ENCODE results near the gene NUP205.

DNA sequence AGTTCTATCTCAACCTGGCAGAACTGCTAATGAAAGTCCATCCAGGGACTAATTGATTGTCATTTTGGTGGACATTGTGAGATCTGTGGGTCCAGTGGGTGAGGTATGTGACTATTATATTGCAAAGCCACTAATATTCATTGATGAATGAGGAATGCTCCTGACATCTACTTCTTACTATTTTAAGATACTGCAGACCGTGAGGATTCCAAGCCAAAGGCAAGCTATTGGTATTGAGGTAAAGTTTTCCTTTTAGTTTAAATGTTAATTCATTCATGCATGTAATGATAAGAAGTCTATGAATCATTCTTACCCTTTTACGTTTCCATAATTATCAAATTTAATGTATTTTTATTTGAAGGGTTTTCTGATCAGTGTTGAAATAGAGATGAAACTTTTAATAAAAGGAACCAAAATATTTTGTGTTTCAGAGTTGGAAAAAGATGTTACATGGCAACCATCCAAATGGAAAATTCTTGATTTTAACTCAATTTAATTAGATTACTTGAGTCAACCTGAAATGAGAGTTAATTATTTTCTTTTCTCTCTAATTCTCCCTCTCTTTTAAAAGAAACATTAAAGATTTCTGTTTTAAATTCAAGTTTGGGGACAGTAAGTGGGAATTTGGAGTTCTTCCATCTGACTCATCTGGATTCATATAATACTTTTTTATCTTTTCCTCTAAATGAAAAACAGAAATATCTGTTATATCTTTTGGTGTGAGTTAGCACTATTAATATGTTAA lies 39.6 kb downstream of the NUP205 start:
- TF ChIP-seq, protein P1, sequence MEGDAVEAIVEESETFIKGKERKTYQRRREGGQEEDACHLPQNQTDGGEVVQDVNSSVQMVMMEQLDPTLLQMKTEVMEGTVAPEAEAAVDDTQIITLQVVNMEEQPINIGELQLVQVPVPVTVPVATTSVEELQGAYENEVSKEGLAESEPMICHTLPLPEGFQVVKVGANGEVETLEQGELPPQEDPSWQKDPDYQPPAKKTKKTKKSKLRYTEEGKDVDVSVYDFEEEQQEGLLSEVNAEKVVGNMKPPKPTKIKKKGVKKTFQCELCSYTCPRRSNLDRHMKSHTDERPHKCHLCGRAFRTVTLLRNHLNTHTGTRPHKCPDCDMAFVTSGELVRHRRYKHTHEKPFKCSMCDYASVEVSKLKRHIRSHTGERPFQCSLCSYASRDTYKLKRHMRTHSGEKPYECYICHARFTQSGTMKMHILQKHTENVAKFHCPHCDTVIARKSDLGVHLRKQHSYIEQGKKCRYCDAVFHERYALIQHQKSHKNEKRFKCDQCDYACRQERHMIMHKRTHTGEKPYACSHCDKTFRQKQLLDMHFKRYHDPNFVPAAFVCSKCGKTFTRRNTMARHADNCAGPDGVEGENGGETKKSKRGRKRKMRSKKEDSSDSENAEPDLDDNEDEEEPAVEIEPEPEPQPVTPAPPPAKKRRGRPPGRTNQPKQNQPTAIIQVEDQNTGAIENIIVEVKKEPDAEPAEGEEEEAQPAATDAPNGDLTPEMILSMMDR (IDR thresholded peaks at IDR 0.05), result no peak
- TF ChIP-seq POLR2A (IDR thresholded peaks at IDR 0.05), result no peak

Measured in adrenal gland (tissue), 5 donors.